ENCODE results near the gene PDE3B.

DNA sequence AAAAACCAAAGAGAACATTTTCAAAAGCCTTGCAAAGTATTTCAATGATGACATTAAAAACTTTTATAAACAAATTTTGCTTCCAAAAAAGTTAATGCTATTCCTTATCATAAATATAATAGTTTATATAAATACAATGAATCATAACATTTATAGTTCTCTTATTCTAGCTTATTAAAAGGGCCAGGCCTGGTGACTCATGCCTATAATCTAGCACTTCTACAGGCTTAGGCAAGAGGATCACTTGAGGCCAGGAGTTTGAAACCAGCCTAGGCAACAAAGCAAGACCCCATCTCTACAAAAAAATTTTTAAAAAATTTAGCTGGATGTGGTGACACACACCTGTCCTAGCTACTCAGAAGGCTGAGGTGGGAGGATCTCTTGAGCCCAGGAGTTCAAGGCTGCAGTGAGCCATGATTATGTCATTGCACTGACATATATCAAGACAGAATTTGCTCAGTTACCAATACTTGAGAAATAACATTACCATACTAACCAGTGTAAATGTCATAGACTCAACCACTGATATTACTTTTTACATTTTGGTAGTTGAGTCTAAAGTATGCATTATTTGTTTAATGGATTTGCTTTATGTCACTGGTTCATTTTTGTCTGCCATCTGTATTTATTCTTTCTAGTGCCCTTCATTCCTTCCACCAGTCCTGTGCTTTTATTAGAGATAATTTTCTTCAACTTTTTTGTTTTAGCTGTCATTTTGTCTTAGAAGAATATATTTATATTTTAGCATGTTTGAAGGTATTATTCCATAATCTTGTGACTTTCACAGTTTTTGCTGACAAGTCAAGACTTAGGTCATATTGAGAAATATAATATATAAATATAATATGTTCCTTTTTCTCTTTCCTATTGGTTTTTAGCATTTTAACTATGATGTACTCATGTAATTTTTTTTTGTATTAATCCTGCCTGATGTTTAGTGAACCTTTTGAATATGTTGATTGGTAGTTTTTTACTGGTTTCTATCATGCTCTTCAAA, 192.2 kb downstream of the PDE3B start:
- no peak for TF ChIP-seq POLR2A (IDR thresholded peaks at IDR 0.05; ENCODE audit: low read length)
- TF ChIP-seq GATA1 (IDR thresholded peaks at IDR 0.05; ENCODE audit: low read depth, low read length): no peak
